ENCODE results near the gene GAS2. TPM values are rescaled to one million over a fixed set of nuclear protein-coding genes. Genes with fewer than 3 reads are reported as not detected.

The GAS2 gene
- total and polyA plus RNA-seq, 2 donors (not counting 3 experiments of a cell fraction or from before 2014, with no cell fraction given): 0.54 to 0.88 TPM

DNA sequence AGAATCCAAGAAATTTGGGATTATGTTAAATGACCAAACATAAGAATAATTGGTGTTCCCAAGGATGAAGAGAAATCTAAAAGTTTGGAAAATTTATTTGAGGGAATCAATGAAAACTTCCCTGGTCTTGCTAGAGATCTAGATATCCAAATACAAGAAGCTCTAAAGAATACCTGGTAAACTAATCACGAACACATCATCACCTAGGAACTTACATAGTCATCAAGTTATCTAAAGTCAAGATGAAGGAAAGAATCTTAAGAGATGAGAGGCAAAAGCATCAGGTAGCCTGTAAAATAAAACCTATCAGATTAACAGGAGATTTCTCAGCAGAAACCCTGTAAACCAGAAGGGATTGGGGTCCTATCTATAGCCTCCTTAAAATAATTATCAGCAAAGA lies 46.9 kb downstream of the GAS2 start:
- CTCF ChIA-PET: no interaction called here

DNA sequence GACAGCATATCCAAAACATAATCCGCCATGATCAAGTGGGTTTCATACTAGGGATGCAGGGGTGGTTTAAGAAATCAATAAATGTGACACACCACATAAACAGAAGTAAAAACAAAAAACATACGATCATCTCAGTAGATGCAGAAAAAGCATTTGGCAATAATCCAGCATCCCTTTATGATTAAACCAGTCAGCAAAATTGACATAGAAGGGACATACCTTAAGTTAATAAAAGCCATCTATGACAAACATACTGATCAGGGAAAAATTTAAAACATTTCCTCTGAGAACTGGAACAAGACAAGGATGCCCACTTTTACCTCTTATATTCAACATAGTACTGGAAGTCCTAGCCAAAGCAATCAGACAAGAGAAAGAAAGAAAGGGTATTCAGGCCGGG lies 49.6 kb downstream of the GAS2 start:
- dilution Hi-C loops (cut with MboI; ENCODE audit: extremely low pct_ligation_motif_present, low sequenced_read_pairs): no loop called here
- no peaks in the 10 kb centered on the region for H3K9me3 ChIP-seq (replicated peaks; ENCODE audit: control insufficient read depth, insufficient read depth, low read length)
- H3K4me3 ChIP-seq (replicated peaks in 1 of 3; ENCODE audit: insufficient read depth in 1 of 3, low read depth in 1 of 3, low read length in 3 of 3): no peak overlapping the region
- no peaks in the 10 kb centered on the region for H3K79me2 ChIP-seq (ENCODE audit: control insufficient read depth, insufficient read depth, low read length)
- H3K4me1 ChIP-seq (ENCODE audit: control insufficient read depth, extremely low read depth, insufficient read depth, low read length): no peaks in the 10 kb centered on the region
- H2AFZ ChIP-seq (ENCODE audit: low read depth, low read length): no peak overlapping the region
- H3K9ac ChIP-seq (replicated peaks; ENCODE audit: extremely low read depth, insufficient read depth, low read length): no peak overlapping the region
- TF ChIP-seq, protein P1, sequence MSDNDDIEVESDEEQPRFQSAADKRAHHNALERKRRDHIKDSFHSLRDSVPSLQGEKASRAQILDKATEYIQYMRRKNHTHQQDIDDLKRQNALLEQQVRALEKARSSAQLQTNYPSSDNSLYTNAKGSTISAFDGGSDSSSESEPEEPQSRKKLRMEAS (IDR thresholded peaks at IDR 0.05; ENCODE audit: insufficient read depth, insufficient read length): no peak
- TF ChIP-seq EZH2 (IDR thresholded peaks at IDR 0.05; ENCODE audit: borderline replicate concordance, low read depth, low read length, severe bottlenecking): no peak
- TF ChIP-seq, protein P2, sequence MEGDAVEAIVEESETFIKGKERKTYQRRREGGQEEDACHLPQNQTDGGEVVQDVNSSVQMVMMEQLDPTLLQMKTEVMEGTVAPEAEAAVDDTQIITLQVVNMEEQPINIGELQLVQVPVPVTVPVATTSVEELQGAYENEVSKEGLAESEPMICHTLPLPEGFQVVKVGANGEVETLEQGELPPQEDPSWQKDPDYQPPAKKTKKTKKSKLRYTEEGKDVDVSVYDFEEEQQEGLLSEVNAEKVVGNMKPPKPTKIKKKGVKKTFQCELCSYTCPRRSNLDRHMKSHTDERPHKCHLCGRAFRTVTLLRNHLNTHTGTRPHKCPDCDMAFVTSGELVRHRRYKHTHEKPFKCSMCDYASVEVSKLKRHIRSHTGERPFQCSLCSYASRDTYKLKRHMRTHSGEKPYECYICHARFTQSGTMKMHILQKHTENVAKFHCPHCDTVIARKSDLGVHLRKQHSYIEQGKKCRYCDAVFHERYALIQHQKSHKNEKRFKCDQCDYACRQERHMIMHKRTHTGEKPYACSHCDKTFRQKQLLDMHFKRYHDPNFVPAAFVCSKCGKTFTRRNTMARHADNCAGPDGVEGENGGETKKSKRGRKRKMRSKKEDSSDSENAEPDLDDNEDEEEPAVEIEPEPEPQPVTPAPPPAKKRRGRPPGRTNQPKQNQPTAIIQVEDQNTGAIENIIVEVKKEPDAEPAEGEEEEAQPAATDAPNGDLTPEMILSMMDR (IDR thresholded peaks at IDR 0.05; ENCODE audit: extremely low read depth in 1 of 2, insufficient read depth in 1 of 2, low read depth in 1 of 2, low read length in 2 of 2): no peak
- ChIA-PET POLR2A (no interaction called here), CTCF (interaction anchor here (1.4 kb wide), 1 partner anchor 11 kb away, joined by 5 read pairs; no protein-coding TSS in a partner anchor)
- BruUV-seq (replicated peaks): no TSS peak
- FAIRE-seq: no peak
- no peak overlapping the region for H3K4me2 ChIP-seq (ENCODE audit: insufficient read depth, low read length)
- no peak overlapping the region for H3K27ac ChIP-seq (ENCODE audit: insufficient read depth, low read depth, low read length)
- H4K20me1 ChIP-seq (replicated peaks; ENCODE audit: control insufficient read depth, extremely low read depth, insufficient read depth, low read length): no peaks in the 10 kb centered on the region
- no peaks in the 10 kb centered on the region for H3K36me3 ChIP-seq (ENCODE audit: control insufficient read depth in 2 of 2, extremely low read depth in 1 of 2, insufficient read depth in 2 of 2, low read length in 2 of 2)
- peaks cover 1% of the 10 kb centered on the region in 2 experiments for H3K27me3 ChIP-seq (ENCODE audit: control insufficient read depth in 2 of 2, insufficient read depth in 2 of 2, low read length in 2 of 2)
- H3K9me1 ChIP-seq (replicated peaks; ENCODE audit: control insufficient read depth, extremely low read depth, insufficient read depth, low read length): no peaks in the 10 kb centered on the region
- intact Hi-C loops (cut with micrococcal nuclease): no loop called here
- DNase-seq (ENCODE audit: low read depth, low spot score): no peak

More for the DNA sequence above, 46.9 kb downstream of the GAS2 start:
- Histone ChIP-seq H3K36me3 (ENCODE audit: control insufficient read depth in 2 of 2, extremely low read depth in 1 of 2, insufficient read depth in 2 of 2, low read length in 2 of 2) (no peaks in the 10 kb centered on the region), H3K9me1 (replicated peaks; ENCODE audit: control insufficient read depth, extremely low read depth, insufficient read depth, low read length) (no peaks in the 10 kb centered on the region), H3K4me2 (ENCODE audit: insufficient read depth, low read length) (no peak overlapping the region), H3K9ac (replicated peaks; ENCODE audit: extremely low read depth, insufficient read depth, low read length) (no peak overlapping the region), H3K27me3 (ENCODE audit: control insufficient read depth in 2 of 2, insufficient read depth in 2 of 2, low read length in 2 of 2) (peaks cover 0 to 1% of the 10 kb centered on the region in 2 experiments), H4K20me1 (replicated peaks; ENCODE audit: control insufficient read depth, extremely low read depth, insufficient read depth, low read length) (no peaks in the 10 kb centered on the region), H3K9me3 (replicated peaks; ENCODE audit: control insufficient read depth, insufficient read depth, low read length) (no peaks in the 10 kb centered on the region), H3K4me1 (ENCODE audit: control insufficient read depth, extremely low read depth, insufficient read depth, low read length) (no peaks in the 10 kb centered on the region), H3K27ac (ENCODE audit: insufficient read depth, low read depth, low read length) (no peak overlapping the region), H2AFZ (ENCODE audit: low read depth, low read length) (no peak overlapping the region), H3K79me2 (ENCODE audit: control insufficient read depth, insufficient read depth, low read length) (no peaks in the 10 kb centered on the region), H3K4me3 (replicated peaks in 1 of 3; ENCODE audit: insufficient read depth in 1 of 3, low read depth in 1 of 3, low read length in 3 of 3) (no peak overlapping the region)
- FAIRE-seq: no peak
- no TSS peak for BruUV-seq (replicated peaks)
- dilution Hi-C loops (cut with MboI; ENCODE audit: extremely low pct_ligation_motif_present, low sequenced_read_pairs): no loop called here
- POLR2A ChIA-PET: no interaction called here
- intact Hi-C loops (cut with micrococcal nuclease): no loop called here
- TF ChIP-seq EZH2 (IDR thresholded peaks at IDR 0.05; ENCODE audit: borderline replicate concordance, low read depth, low read length, severe bottlenecking): no peak
- no peak for TF ChIP-seq POLR2AphosphoS5 (IDR thresholded peaks at IDR 0.05; ENCODE audit: insufficient read depth, low read depth, low read length)
- TF ChIP-seq JUN (IDR thresholded peaks at IDR 0.05; ENCODE audit: borderline replicate concordance, insufficient read depth, insufficient read length, low read depth): no peak
- TF ChIP-seq GATA2 (IDR thresholded peaks at IDR 0.05; ENCODE audit: insufficient read depth, insufficient read length, low read depth, low read length): no peak
- TF ChIP-seq POLR2A (IDR thresholded peaks at IDR 0.05; ENCODE audit: low read depth, low read length): no peak
- TF ChIP-seq, protein P2 (IDR thresholded peaks at IDR 0.05; ENCODE audit: extremely low read depth in 1 of 2, insufficient read depth in 1 of 2, low read depth in 1 of 2, low read length in 2 of 2): no peak
- no peak for DNase-seq (ENCODE audit: low read depth, low spot score)
